ENCODE measurements around the gene LRRC25.
"Not testable (repeated sequence)": the region's sequence is repeated elsewhere in the genome, so short reads cannot be mapped to it uniquely, and the experiment has no call there.

Gene LRRC25

GRCh38 chr19:18402455-18403248 lies 5.2 kb upstream of the LRRC25 start:
- not testable (repeated sequence) for DNase-seq (ENCODE audit: low read depth)

GRCh38 chr19:18401580-18402112 lies 4.2 kb upstream of the LRRC25 start:
- DNase-seq (ENCODE audit: low read depth), result no peak

- DNase-seq (ENCODE audit: low read depth), result no peak
These were observed 1.6 kb upstream of the LRRC25 start for GRCh38 chr19:18399008-18399407.

DNA sequence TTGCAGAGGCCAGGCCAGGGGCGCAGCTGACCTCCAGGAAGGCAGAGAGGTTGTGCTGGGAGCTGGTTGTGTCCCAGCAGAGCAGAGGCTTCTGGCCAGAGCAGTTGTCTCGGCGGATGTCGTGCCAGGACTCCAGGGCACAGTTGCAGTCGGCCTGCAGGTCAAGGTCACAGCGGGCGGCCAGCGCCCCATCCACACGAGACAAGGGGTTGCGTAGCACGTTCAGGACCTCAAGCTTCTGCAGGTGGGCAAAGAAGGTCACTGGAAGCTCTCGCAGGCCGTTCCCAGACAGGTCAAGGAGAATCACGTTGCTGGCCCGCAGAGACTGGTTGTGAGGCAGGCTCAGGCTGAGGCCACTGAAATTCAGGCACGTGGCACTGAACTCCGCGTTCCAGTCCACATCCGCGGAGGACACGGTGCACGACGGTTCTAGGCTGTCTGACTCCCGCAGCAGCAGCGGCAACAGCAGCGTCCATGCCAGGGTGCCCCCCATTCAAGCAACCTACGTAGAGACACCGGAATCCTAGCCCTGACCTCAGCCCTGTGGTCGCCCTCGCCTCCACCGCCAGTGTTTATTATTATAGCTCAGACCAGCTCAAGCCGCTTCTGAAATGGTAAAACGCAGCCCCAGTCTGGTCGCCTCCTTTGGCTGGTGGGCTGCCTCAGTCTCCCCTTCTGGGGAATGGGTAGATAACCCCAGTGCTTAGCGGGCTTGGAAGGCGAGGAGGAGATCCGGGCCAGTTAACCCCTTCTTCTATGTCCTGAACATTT lies 766 bp downstream of the LRRC25 start:
- DNase-seq (ENCODE audit: low read depth), result no peak

DNA sequence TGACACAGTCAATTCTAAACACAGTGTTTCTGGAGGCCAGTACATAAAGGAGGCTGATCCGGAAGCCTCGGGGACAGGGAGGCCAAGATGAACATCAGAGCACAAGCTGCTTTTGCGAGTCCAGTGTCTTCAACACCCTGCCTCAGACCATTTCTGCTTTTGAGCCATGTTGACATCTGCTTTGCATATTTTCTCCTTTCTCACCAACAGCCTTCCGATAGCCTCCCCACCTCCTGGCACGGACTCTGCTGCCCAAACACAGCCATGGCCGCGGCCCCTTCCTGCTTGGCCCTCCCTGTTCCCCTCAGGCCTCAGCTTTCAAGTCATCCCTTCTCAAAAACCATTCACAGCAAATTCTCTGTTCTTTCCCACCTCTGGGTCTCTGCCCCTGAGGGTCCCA lies 3.6 kb downstream of the LRRC25 start:
- no peak for DNase-seq (ENCODE audit: low read depth)

DNA sequence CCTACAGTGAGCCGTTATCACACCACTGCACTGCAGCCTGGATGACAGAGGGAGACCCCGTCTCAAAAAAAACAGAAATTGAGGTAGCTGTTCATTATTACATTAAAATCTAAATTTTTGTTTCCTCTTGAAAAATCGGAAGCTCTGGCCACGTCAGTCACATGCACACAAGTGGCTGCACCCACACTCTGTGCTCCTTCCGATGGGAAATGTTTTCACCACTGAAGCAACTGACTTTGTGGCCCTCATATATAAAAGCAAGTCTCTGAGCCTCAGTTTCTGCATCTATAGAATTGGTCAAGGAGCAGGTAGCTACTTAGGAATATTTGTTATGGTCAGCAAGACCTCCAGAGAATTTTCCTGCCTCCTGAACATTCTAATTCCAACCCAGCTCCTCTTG lies 4.5 kb downstream of the LRRC25 start:
- no peak for DNase-seq (ENCODE audit: low read depth)

DNA sequence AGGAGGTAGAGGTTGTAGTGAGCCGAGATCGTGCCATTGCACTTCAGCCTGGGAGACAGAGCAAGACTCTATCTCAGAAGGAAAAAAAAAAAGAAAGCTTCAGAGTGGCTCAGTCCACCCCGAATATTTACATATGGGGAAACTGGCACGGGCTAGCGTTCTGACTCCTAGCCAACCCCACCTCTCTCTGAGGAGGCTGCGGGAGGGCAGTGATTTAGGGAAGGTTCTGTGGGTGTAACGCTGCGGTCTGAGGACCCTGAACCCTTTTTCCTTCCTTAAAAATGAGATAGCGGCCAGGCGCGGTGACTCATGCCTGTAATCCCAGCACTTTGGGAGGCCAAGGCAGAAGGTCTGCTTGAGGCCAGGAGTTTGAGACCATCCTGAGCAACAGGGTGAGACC lies 5.0 kb downstream of the LRRC25 start:
- DNase-seq (ENCODE audit: low read depth), result no peak

- DNase-seq (ENCODE audit: low read depth), result no peak
These were observed 5.8 kb downstream of the LRRC25 start for GRCh38 chr19:18391509-18392075.

DNA sequence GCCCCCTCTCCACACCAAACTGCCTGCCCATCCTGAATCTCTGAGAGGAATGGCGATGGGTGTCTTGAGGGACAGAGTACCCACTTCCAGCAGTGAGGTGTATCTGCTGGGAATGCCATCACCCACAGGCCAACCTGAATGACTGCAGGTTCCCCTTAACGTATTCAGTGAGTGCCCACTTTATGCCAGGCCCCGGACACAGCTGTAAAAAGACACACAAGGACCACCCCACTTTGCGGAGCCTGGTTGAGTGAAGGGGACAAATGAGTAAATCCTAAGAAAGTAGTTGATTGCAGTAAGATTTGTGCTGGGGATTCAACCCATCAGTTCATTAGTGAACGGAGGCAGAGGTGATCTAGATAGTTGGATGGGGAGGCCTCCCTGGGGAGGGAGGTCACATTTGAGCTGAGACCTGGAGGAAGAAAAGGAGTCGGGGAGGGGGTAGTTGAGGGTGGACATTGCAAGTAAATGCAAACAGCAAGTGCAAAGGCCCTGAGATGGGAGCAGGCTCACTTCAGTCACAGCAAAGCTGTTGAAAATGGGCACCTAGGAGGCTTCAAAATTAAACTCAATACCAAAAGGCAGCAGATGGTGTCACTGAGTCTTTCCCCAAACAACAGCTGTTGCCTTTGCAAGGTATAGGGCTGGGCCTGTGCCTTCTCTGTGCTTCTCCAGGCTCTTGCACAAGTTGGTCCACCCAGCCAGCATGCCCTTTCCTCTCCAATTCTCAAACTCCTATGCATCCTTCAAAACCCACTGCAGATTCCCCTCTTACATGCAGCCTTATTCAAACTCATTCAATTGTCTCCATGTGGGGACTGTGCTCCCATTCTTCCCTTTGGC lies 7.1 kb downstream of the LRRC25 start:
- DNase-seq (ENCODE audit: low read depth), result no peak

GRCh38 chr19:18389726-18390064 lies 7.7 kb downstream of the LRRC25 start:
- no peak for DNase-seq (ENCODE audit: low read depth)

DNA sequence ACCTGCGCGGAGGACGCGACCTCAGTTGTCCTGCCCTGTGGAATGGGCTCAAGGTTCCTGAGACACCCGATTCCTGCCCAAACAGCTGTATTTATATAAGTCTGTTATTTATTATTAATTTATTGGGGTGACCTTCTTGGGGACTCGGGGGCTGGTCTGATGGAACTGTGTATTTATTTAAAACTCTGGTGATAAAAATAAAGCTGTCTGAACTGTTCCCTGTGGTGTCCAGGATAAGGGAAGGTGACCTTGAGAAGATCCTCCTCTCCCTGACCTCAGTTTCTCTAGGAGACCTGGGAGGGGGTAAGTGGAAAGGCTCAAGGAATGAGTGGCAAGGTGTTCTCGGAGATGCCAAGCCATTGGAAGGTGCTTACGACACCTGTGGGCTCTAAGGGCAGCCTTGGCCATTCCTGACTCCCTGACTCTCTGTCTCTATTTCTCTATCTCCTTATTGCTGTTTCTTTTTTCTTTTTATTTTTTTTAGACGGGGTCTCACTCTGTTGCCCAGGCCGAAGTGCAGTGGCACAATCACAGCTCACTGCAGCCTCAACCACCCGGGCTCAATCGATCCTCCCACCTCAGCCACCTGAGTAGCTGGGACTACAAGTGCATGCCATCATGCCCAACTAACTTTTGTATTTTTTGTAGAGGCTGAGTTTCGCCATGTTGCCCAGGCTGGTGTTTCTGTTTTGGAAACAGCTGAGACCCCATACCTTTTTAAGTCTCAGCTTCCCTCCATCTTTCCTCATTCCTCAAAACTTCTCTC lies 8.3 kb downstream of the LRRC25 start:
- DNase-seq (ENCODE audit: low read depth), result no peak

DNA sequence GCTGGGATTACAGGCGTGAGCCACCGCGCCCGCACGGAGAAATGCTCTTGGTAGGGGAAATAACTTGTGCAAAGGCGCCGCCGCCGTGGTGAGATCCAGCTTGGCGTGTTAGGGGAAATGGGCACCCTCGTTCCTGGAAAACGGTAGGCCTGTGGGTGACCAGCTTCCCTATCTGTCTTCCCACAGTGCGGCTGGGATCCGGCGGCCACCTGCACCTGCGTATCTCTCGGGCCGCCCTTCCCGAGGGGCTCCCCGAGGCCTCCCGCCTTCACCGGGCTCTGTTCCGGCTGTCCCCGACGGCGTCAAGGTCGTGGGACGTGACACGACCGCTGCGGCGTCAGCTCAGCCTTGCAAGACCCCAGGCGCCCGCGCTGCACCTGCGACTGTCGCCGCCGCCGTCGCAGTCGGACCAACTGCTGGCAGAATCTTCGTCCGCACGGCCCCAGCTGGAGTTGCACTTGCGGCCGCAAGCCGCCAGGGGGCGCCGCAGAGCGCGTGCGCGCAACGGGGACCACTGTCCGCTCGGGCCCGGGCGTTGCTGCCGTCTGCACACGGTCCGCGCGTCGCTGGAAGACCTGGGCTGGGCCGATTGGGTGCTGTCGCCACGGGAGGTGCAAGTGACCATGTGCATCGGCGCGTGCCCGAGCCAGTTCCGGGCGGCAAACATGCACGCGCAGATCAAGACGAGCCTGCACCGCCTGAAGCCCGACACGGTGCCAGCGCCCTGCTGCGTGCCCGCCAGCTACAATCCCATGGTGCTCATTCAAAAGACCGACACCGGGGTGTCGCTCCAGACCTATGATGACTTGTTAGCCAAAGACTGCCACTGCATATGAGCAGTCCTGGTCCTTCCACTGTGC lies 9.1 kb downstream of the LRRC25 start:
- peak; percentile 51 for DNase-seq (ENCODE audit: low read depth)

- DNase-seq (ENCODE audit: low read depth), result no peak
These were observed 10.7 kb downstream of the LRRC25 start for GRCh38 chr19:18386543-18387271.

DNA sequence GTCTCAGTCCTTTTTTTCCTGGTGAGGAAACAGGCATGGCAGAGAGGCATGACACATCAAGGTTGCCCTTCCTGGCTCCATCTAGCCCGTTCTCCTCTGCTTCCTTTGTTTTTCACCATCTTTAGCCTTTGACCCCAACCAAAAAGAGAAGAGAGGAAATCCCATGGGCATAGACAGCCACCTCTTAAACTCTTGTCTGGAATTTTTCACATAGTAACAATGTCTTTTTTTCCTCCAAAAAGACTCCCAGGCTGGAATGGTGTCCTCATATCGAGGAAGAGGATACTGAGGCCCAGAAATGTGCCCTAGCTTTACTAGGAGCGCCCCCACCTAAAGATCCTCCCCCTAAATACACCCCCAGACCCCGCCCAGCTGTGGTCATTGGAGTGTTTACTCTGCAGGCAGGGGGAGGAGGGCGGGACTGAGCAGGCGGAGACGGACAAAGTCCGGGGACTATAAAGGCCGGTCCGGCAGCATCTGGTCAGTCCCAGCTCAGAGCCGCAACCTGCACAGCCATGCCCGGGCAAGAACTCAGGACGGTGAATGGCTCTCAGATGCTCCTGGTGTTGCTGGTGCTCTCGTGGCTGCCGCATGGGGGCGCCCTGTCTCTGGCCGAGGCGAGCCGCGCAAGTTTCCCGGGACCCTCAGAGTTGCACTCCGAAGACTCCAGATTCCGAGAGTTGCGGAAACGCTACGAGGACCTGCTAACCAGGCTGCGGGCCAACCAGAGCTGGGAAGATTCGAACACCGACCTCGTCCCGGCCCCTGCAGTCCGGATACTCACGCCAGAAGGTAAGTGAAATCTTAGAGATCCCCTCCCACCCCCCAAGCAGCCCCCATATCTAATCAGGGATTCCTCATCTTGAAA lies 11.5 kb downstream of the LRRC25 start, which contains the start of gene GDF15:
Gene GDF15 (plus strand): TSS at position 484 of the 868 bp plus-strand sequence. CDS start 32 bp downstream, at position 516.
- DNase-seq (ENCODE audit: low read depth), result no peak

GRCh38 chr19:18385359-18385674 lies 12.1 kb downstream of the LRRC25 start:
- no peak for DNase-seq (ENCODE audit: low read depth)

- DNase-seq (ENCODE audit: low read depth), result no peak
These were observed 12.6 kb downstream of the LRRC25 start for GRCh38 chr19:18384775-18385174.

DNA sequence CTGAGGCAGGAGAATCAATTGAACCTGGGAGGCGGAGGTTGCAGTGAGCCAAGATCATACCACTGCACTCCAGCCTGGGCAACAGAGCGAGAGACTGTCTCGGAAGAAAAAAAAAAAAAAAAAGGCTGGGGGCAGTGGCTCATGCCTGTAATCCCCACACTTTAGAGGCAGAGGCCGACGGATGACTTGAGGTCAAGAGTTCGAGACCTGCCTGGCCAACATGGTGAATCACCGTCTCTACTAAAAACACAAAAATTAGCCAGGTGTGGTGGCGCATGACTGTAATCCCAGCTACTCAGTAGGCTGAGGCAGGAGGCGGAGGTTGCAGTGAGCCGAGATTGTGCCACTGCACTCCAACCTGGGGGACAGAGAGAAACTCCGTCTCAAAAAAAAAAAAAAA lies 13.8 kb downstream of the LRRC25 start:
- not testable (repeated sequence) for DNase-seq (ENCODE audit: low read depth)

- no peak for DNase-seq (ENCODE audit: low read depth)
These were observed 16.6 kb downstream of the LRRC25 start for GRCh38 chr19:18380843-18381242.
